Mesendoderm (in vitro differentiated cells): ENCODE measurements around the gene ZBTB17.

Experiments
- DNase-seq: peaks from one replicate; pipeline ENCODE4 v3.0.0; 2013
- H2AK5ac ChIP-seq: 2 replicates; pipeline ENCODE4 v1.6.1; 2013; ENCODE audit warnings: low read length, inconsistent platforms
- H2BK120ac ChIP-seq: 2 replicates; pipeline ENCODE4 v1.6.1; 2013; ENCODE audit warnings: low read depth, mild to moderate bottlenecking, low read length, moderate library complexity, mixed read lengths
- H2BK15ac ChIP-seq: replicated peaks from 2 replicates; pipeline ENCODE4 v1.6.1; 2013; ENCODE audit warnings: low read depth, mild to moderate bottlenecking, moderate library complexity
- H2BK5ac ChIP-seq: 2 replicates; pipeline ENCODE4 v1.6.1; 2013; ENCODE audit warnings: low read length, inconsistent platforms
- H3K18ac ChIP-seq: 2 replicates; pipeline ENCODE4 v1.6.1; 2013; ENCODE audit warnings: mild to moderate bottlenecking, low read length, mixed read lengths
- H3K23ac ChIP-seq: one replicate; pipeline ENCODE4 v1.6.1; 2013; ENCODE audit warnings: low read length
- H3K27ac ChIP-seq: 2 replicates; pipeline ENCODE4 v1.5.1; 2013; ENCODE audit warnings: low read depth, mild to moderate bottlenecking, inconsistent platforms, low read length, moderate library complexity
- H3K27me3 ChIP-seq: 2 replicates; pipeline ENCODE4 v1.6.1; 2013; ENCODE audit warnings: low read length, control low read depth, mild to moderate bottlenecking, inconsistent platforms; ENCODE audit not compliant: insufficient read depth, poor library complexity
- H3K36me3 ChIP-seq: 2 replicates; pipeline ENCODE4 v1.6.1; 2013; ENCODE audit warnings: low read length, inconsistent platforms; ENCODE audit not compliant: control insufficient read depth, insufficient read depth
- H3K4ac ChIP-seq: one replicate; pipeline ENCODE4 v1.6.1; 2013; ENCODE audit warnings: low read depth, mild to moderate bottlenecking, low read length, moderate library complexity
- H3K4me1 ChIP-seq: 2 replicates; pipeline ENCODE4 v1.6.1; 2013; ENCODE audit warnings: low read depth, low read length, inconsistent platforms; ENCODE audit not compliant: control insufficient read depth
- H3K4me2 ChIP-seq: 2 replicates; pipeline ENCODE4 v1.6.1; 2013; ENCODE audit warnings: low read length
- H3K4me3 ChIP-seq: 2 replicates; pipeline ENCODE4 v1.5.1; 2013; ENCODE audit warnings: mild to moderate bottlenecking, low read length
- H3K56ac ChIP-seq: one replicate; pipeline ENCODE4 v1.6.1; 2013; ENCODE audit warnings: low read length
- H3K79me1 ChIP-seq: 2 replicates; pipeline ENCODE4 v1.6.1; 2013; ENCODE audit warnings: low read length, inconsistent platforms
- H3K79me2 ChIP-seq: 2 replicates; pipeline ENCODE4 v1.6.1; 2013; ENCODE audit warnings: mild to moderate bottlenecking, low read length; ENCODE audit not compliant: control insufficient read depth, insufficient read depth
- H3K9ac ChIP-seq: 2 replicates; pipeline ENCODE4 v1.6.1; 2013; ENCODE audit warnings: low read length, inconsistent platforms
- H4K5ac ChIP-seq: one replicate; pipeline ENCODE4 v1.6.1; 2013; ENCODE audit warnings: low read length
- H4K8ac ChIP-seq: one replicate; pipeline ENCODE4 v1.6.1; 2013; ENCODE audit warnings: low read depth, mild to moderate bottlenecking, control low read depth, low read length, moderate library complexity
- WGBS: extraction: QIAGEN DNeasy Blood & Tissue Kit; methylation state at CpG from one replicate; pipeline ENCODE4 v1.1.7; 2013; ENCODE audit warnings: low lambda C conversion rate, missing lambda C conversion rate; ENCODE audit not compliant: insufficient coverage; ENCODE audit errors: extremely low coverage; 5-methylcytosine and 5-hydroxymethylcytosine counted together

Gene ZBTB17

GRCh38 chr1:16020325-16020724 is 44.4 kb upstream of the ZBTB17 start:
- Histone ChIP-seq H2BK120ac (no peak overlapping the region), H3K79me2 (no peaks in the 10 kb centered on the region), H3K23ac (no peak overlapping the region), H3K36me3 (no peaks in the 10 kb centered on the region), H4K5ac (no peak overlapping the region), H3K18ac (no peak overlapping the region), H3K79me1 (no peaks in the 10 kb centered on the region), H3K4me1 (no peaks in the 10 kb centered on the region), H3K27ac (no peak overlapping the region), H2AK5ac (no peak overlapping the region), H3K27me3 (no peaks in the 10 kb centered on the region), H2BK15ac (no peak overlapping the region), H4K8ac (no peak overlapping the region), H3K4me3 (no peak overlapping the region), H2BK5ac (no peak overlapping the region), H3K4ac (no peak overlapping the region), H3K9ac (no peak overlapping the region), H3K56ac (no peak overlapping the region), H3K4me2 (no peak overlapping the region)
- DNase-seq: no peak
- WGBS: no CpG with 5 or more reads among the region's 6 CpGs

- Histone ChIP-seq H3K18ac (no peak overlapping the region), H3K79me2 (no peaks in the 10 kb centered on the region), H3K4ac (no peak overlapping the region), H3K4me3 (no peak overlapping the region), H2AK5ac (no peak overlapping the region), H4K5ac (no peak overlapping the region), H2BK15ac (no peak overlapping the region), H3K27me3 (no peaks in the 10 kb centered on the region), H2BK5ac (no peak overlapping the region), H3K9ac (no peak overlapping the region), H3K27ac (no peak overlapping the region), H3K56ac (no peak overlapping the region), H3K23ac (no peak overlapping the region), H3K4me1 (no peaks in the 10 kb centered on the region), H3K36me3 (no peaks in the 10 kb centered on the region), H2BK120ac (no peak overlapping the region), H3K79me1 (no peaks in the 10 kb centered on the region), H3K4me2 (no peak overlapping the region), H4K8ac (no peak overlapping the region)
- DNase-seq: peak; percentile 32
- no CpG with 5 or more reads among the region's 9 CpGs for WGBS
Measured at GRCh38 chr1:16019644-16020277, 43.9 kb upstream of the ZBTB17 start.

DNA sequence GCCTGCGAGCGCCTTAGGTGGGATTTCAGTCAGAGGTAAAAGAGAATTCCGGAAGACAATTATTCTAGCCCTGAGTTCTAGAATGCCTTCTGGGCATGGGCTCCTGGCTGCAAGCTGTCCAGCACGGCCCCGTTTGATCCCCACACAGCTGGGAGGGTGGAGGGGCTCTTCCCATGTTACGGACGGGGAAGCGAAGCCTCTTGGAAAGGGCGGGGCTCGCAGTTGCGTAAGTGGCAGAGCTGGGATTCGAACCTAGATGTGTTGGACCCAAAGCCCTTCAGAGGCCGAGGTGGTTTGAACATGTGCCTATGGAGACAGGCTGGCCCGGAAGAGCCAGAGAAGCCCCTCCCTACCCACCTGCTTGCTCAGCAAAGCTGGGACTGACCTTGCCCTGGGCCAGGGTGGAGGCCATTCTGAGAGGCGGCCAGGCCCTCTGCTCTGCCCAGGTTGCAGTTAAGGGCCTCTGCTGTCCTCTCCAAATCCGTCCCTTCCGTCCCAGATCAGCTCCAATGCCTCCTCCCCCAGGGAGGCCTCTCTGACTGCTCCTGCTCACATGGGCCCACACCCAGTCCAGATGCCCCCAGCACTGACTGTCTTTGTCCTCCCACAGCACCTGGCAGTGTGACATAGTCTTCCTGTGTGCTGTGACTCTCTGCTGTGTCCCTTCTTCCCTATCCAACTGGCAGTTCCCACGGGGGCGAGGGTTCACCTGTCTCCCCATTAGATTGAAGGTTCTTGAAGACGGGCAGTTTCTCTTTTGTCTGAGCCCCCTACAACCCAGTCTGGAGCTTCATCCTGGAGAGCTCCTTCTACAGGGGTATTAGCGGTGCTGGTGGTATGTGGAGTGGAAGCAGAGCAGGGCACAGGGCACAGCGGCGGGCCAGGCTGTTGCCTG is 43.1 kb upstream of the ZBTB17 start:
- Histone ChIP-seq H4K5ac (no peak overlapping the region), H4K8ac (no peak overlapping the region), H3K4me1 (no peaks in the 10 kb centered on the region), H3K18ac (no peak overlapping the region), H3K23ac (no peak overlapping the region), H3K4me3 (no peak overlapping the region), H3K36me3 (no peaks in the 10 kb centered on the region), H3K79me1 (no peaks in the 10 kb centered on the region), H3K79me2 (no peaks in the 10 kb centered on the region), H3K9ac (no peak overlapping the region), H3K4ac (no peak overlapping the region), H3K27me3 (no peaks in the 10 kb centered on the region), H3K56ac (no peak overlapping the region), H3K27ac (no peak overlapping the region), H2BK15ac (no peak overlapping the region), H2AK5ac (no peak overlapping the region), H2BK5ac (no peak overlapping the region), H3K4me2 (no peak overlapping the region), H2BK120ac (no peak overlapping the region)
- no peak for DNase-seq
- WGBS: no CpG with 5 or more reads among the region's 23 CpGs

- Histone ChIP-seq H2BK15ac (no peak overlapping the region), H3K4me1 (peaks cover 3% of the 10 kb centered on the region), H3K4me3 (no peak overlapping the region), H2AK5ac (no peak overlapping the region), H3K18ac (no peak overlapping the region), H3K4ac (no peak overlapping the region), H3K27ac (no peak overlapping the region), H2BK5ac (no peak overlapping the region), H2BK120ac (no peak overlapping the region), H3K9ac (no peak overlapping the region), H3K23ac (no peak overlapping the region), H3K79me1 (no peaks in the 10 kb centered on the region), H4K8ac (no peak overlapping the region), H3K36me3 (no peaks in the 10 kb centered on the region), H3K79me2 (no peaks in the 10 kb centered on the region), H3K27me3 (no peaks in the 10 kb centered on the region), H4K5ac (no peak overlapping the region), H3K4me2 (no peak overlapping the region), H3K56ac (no peak overlapping the region)
- no CpG with 5 or more reads among the region's 4 CpGs for WGBS
- DNase-seq: no peak
Measured at GRCh38 chr1:16018308-16018707, 42.4 kb upstream of the ZBTB17 start.

- H3K9ac ChIP-seq: no peak within 1 kb of the TSS
- H2BK5ac ChIP-seq: no peak within 1 kb of the TSS
- H3K79me1 ChIP-seq: no peaks in the 10 kb centered on the region
- H3K56ac ChIP-seq: peak within 1 kb of the TSS; percentile 54
- no CpG with 5 or more reads among the region's 37 CpGs for WGBS
- H3K4me3 ChIP-seq: no peak within 1 kb of the TSS
- no peak within 1 kb of the TSS for H2BK120ac ChIP-seq
- no peak within 1 kb of the TSS for H4K5ac ChIP-seq
- no peak within 1 kb of the TSS for H4K8ac ChIP-seq
- no peak within 1 kb of the TSS for H3K27ac ChIP-seq
- H3K36me3 ChIP-seq: no peaks in the 10 kb centered on the region
- H3K4me1 ChIP-seq: peaks cover 3% of the 10 kb centered on the region
- no peaks in the 10 kb centered on the region for H3K27me3 ChIP-seq
- no peaks in the 10 kb centered on the region for H3K79me2 ChIP-seq
- no peak within 1 kb of the TSS for H2AK5ac ChIP-seq
- no peak within 1 kb of the TSS for H3K18ac ChIP-seq
- peak; percentile 74 for DNase-seq
- no peak within 1 kb of the TSS for H2BK15ac ChIP-seq
- H3K23ac ChIP-seq: no peak within 1 kb of the TSS
- no peak within 1 kb of the TSS for H3K4ac ChIP-seq
- no peak within 1 kb of the TSS for H3K4me2 ChIP-seq
Measured at GRCh38 chr1:16017461-16018303, 41.8 kb upstream of the ZBTB17 start, which contains the start of gene HSPB7. TSS of gene HSPB7 (minus strand) at chr1:16018043. CDS start at chr1:16017963, 80 bp downstream.
